ENCODE data around the gene AP2A2. TPM values are rescaled to one million over a fixed set of nuclear protein-coding genes. Genes with fewer than 3 reads are reported as not detected.

The AP2A2 gene
- total and polyA plus RNA-seq, 2 donors: 14.6 to 57.2 TPM

GRCh38 chr11:908273-908672, 17.4 kb upstream of the AP2A2 start:
- H3K4me3 ChIP-seq (ENCODE audit: low read length in 2 of 2): no peak overlapping the region
- no peak for DNase-seq (ENCODE audit: low read depth in 6 of 9, low spot score in 9 of 9)
- H3K36me3 ChIP-seq (ENCODE audit: control insufficient read depth in 2 of 2, insufficient read depth in 2 of 2, low read length in 1 of 2): peaks cover 11 to 18% of the 10 kb centered on the region in 2 donors
- H3K4me1 ChIP-seq (ENCODE audit: control insufficient read depth in 2 of 2, insufficient read depth in 2 of 2, low read length in 2 of 2): peaks cover 15% of the 10 kb centered on the region in 2 donors
- WGBS: 98% methylated on average over 5 of the region's 5 CpGs
- H3K27me3 ChIP-seq (ENCODE audit: control insufficient read depth in 2 of 2, insufficient read depth in 1 of 2, low read length in 1 of 2): peaks cover 0 to 3% of the 10 kb centered on the region in 2 donors
- no peak overlapping the region for H3K27ac ChIP-seq (ENCODE audit: low read depth in 1 of 2, low read length in 1 of 2)
- no peaks in the 10 kb centered on the region for H3K9me3 ChIP-seq (ENCODE audit: control insufficient read depth in 2 of 2, insufficient read depth in 1 of 2, low read length in 1 of 2)

GRCh38 chr11:909406-909805, 16.3 kb upstream of the AP2A2 start:
- no peak overlapping the region for H3K27ac ChIP-seq (ENCODE audit: low read depth in 1 of 2, low read length in 1 of 2)
- DNase-seq (ENCODE audit: low read depth in 6 of 9, low spot score in 9 of 9): no peak
- peaks cover 15% of the 10 kb centered on the region in 2 donors for H3K4me1 ChIP-seq (ENCODE audit: control insufficient read depth in 2 of 2, insufficient read depth in 2 of 2, low read length in 2 of 2)
- peaks cover 0 to 3% of the 10 kb centered on the region in 2 donors for H3K27me3 ChIP-seq (ENCODE audit: control insufficient read depth in 2 of 2, insufficient read depth in 1 of 2, low read length in 1 of 2)
- WGBS: 97% methylated on average over 11 of the region's 11 CpGs
- H3K36me3 ChIP-seq (ENCODE audit: control insufficient read depth in 2 of 2, insufficient read depth in 2 of 2, low read length in 1 of 2): peaks cover 2 to 8% of the 10 kb centered on the region in 2 donors
- H3K4me3 ChIP-seq (ENCODE audit: low read length in 2 of 2): no peak overlapping the region
- no peaks in the 10 kb centered on the region for H3K9me3 ChIP-seq (ENCODE audit: control insufficient read depth in 2 of 2, insufficient read depth in 1 of 2, low read length in 1 of 2)

- no peaks in the 10 kb centered on the region for H3K9me3 ChIP-seq (ENCODE audit: control insufficient read depth in 2 of 2, insufficient read depth in 1 of 2, low read length in 1 of 2)
- H3K27ac ChIP-seq (ENCODE audit: low read depth in 1 of 2, low read length in 1 of 2): peak overlapping the region in 1 of 2 donors; percentile 44
- WGBS: 4% methylated on average over 38 of the region's 38 CpGs
- H3K4me3 ChIP-seq (ENCODE audit: low read length in 2 of 2): peak overlapping the region; percentile 62 to 66
- no peak for DNase-seq (ENCODE audit: low read depth in 6 of 9, low spot score in 9 of 9)
- peaks cover 0 to 4% of the 10 kb centered on the region in 2 donors for H3K36me3 ChIP-seq (ENCODE audit: control insufficient read depth in 2 of 2, insufficient read depth in 2 of 2, low read length in 1 of 2)
- H3K27me3 ChIP-seq (ENCODE audit: control insufficient read depth in 2 of 2, insufficient read depth in 1 of 2, low read length in 1 of 2): peaks cover 0 to 3% of the 10 kb centered on the region in 2 donors
- peaks cover 15% of the 10 kb centered on the region in 2 donors for H3K4me1 ChIP-seq (ENCODE audit: control insufficient read depth in 2 of 2, insufficient read depth in 2 of 2, low read length in 2 of 2)
Measured at GRCh38 chr11:910044-910588, 15.6 kb upstream of the AP2A2 start.

GRCh38 chr11:910589-911030, 15.1 kb upstream of the AP2A2 start, which contains the start of gene CHID1:
CHID1 (minus strand) TSS chr11:910810; CDS start chr11:904816, 5,994 bp downstream.
- Histone ChIP-seq H3K36me3 (ENCODE audit: control insufficient read depth in 2 of 2, insufficient read depth in 2 of 2, low read length in 1 of 2) (peaks cover 0 to 4% of the 10 kb centered on the region in 2 donors), H3K27ac (ENCODE audit: low read depth in 1 of 2, low read length in 1 of 2) (peak within 1 kb of the TSS; percentile 53 to 74), H3K4me1 (ENCODE audit: control insufficient read depth in 2 of 2, insufficient read depth in 2 of 2, low read length in 2 of 2) (peaks cover 15% of the 10 kb centered on the region in 2 donors), H3K9me3 (ENCODE audit: control insufficient read depth in 2 of 2, insufficient read depth in 1 of 2, low read length in 1 of 2) (no peaks in the 10 kb centered on the region), H3K27me3 (ENCODE audit: control insufficient read depth in 2 of 2, insufficient read depth in 1 of 2, low read length in 1 of 2) (peaks cover 0 to 3% of the 10 kb centered on the region in 2 donors), H3K4me3 (ENCODE audit: low read length in 2 of 2) (peak within 1 kb of the TSS; percentile 62 to 66)
- under 1% methylated on average over 59 of the region's 59 CpGs for WGBS
- peak in 8 of 9 donors; percentile 38 to 85 (median 66) for DNase-seq (ENCODE audit: low read depth in 6 of 9, low spot score in 9 of 9)

GRCh38 chr11:911031-911889, 14.4 kb upstream of the AP2A2 start:
- Histone ChIP-seq H3K4me3 (ENCODE audit: low read length in 2 of 2) (peak overlapping the region; percentile 60 to 62), H3K27me3 (ENCODE audit: control insufficient read depth in 2 of 2, insufficient read depth in 1 of 2, low read length in 1 of 2) (peaks cover 0 to 3% of the 10 kb centered on the region in 2 donors), H3K36me3 (ENCODE audit: control insufficient read depth in 2 of 2, insufficient read depth in 2 of 2, low read length in 1 of 2) (peaks cover 0 to 4% of the 10 kb centered on the region in 2 donors), H3K9me3 (ENCODE audit: control insufficient read depth in 2 of 2, insufficient read depth in 1 of 2, low read length in 1 of 2) (no peaks in the 10 kb centered on the region), H3K4me1 (ENCODE audit: control insufficient read depth in 2 of 2, insufficient read depth in 2 of 2, low read length in 2 of 2) (peaks cover 15% of the 10 kb centered on the region in 2 donors), H3K27ac (ENCODE audit: low read depth in 1 of 2, low read length in 1 of 2) (peak overlapping the region; percentile 53 to 74)
- peak in 1 of 9 donors; percentile 23 for DNase-seq (ENCODE audit: low read depth in 6 of 9, low spot score in 9 of 9)
- WGBS: 3% methylated on average over 68 of the region's 68 CpGs

- Histone ChIP-seq H3K4me3 (ENCODE audit: low read length in 2 of 2) (peak overlapping the region in 1 of 2 donors; percentile 60), H3K36me3 (ENCODE audit: control insufficient read depth in 2 of 2, insufficient read depth in 2 of 2, low read length in 1 of 2) (peaks cover 0 to 4% of the 10 kb centered on the region in 2 donors), H3K4me1 (ENCODE audit: control insufficient read depth in 2 of 2, insufficient read depth in 2 of 2, low read length in 2 of 2) (peaks cover 15% of the 10 kb centered on the region in 2 donors), H3K9me3 (ENCODE audit: control insufficient read depth in 2 of 2, insufficient read depth in 1 of 2, low read length in 1 of 2) (no peaks in the 10 kb centered on the region), H3K27ac (ENCODE audit: low read depth in 1 of 2, low read length in 1 of 2) (no peak overlapping the region), H3K27me3 (ENCODE audit: control insufficient read depth in 2 of 2, insufficient read depth in 1 of 2, low read length in 1 of 2) (peaks cover 0 to 3% of the 10 kb centered on the region in 2 donors)
- 97% methylated on average over 11 of the region's 11 CpGs for WGBS
- DNase-seq (ENCODE audit: low read depth in 6 of 9, low spot score in 9 of 9): no peak
Measured at GRCh38 chr11:911890-912219, 13.8 kb upstream of the AP2A2 start.

GRCh38 chr11:912266-912665, 13.4 kb upstream of the AP2A2 start:
- WGBS: 94% methylated on average over 14 of the region's 14 CpGs
- Histone ChIP-seq H3K27me3 (ENCODE audit: control insufficient read depth in 2 of 2, insufficient read depth in 1 of 2, low read length in 1 of 2) (peaks cover 0 to 3% of the 10 kb centered on the region in 2 donors), H3K27ac (ENCODE audit: low read depth in 1 of 2, low read length in 1 of 2) (no peak overlapping the region), H3K4me1 (ENCODE audit: control insufficient read depth in 2 of 2, insufficient read depth in 2 of 2, low read length in 2 of 2) (peaks cover 15% of the 10 kb centered on the region in 2 donors), H3K9me3 (ENCODE audit: control insufficient read depth in 2 of 2, insufficient read depth in 1 of 2, low read length in 1 of 2) (no peaks in the 10 kb centered on the region), H3K36me3 (ENCODE audit: control insufficient read depth in 2 of 2, insufficient read depth in 2 of 2, low read length in 1 of 2) (peaks cover 0 to 4% of the 10 kb centered on the region in 2 donors), H3K4me3 (ENCODE audit: low read length in 2 of 2) (no peak overlapping the region)
- no peak for DNase-seq (ENCODE audit: low read depth in 6 of 9, low spot score in 9 of 9)

GRCh38 chr11:913043-913442, 12.6 kb upstream of the AP2A2 start:
- Histone ChIP-seq H3K4me1 (ENCODE audit: control insufficient read depth in 2 of 2, insufficient read depth in 2 of 2, low read length in 2 of 2) (peaks cover 13 to 15% of the 10 kb centered on the region in 2 donors), H3K9me3 (ENCODE audit: control insufficient read depth in 2 of 2, insufficient read depth in 1 of 2, low read length in 1 of 2) (no peaks in the 10 kb centered on the region), H3K27me3 (ENCODE audit: control insufficient read depth in 2 of 2, insufficient read depth in 1 of 2, low read length in 1 of 2) (peaks cover 0 to 3% of the 10 kb centered on the region in 2 donors), H3K4me3 (ENCODE audit: low read length in 2 of 2) (no peak overlapping the region), H3K27ac (ENCODE audit: low read depth in 1 of 2, low read length in 1 of 2) (no peak overlapping the region), H3K36me3 (ENCODE audit: control insufficient read depth in 2 of 2, insufficient read depth in 2 of 2, low read length in 1 of 2) (no peaks in the 10 kb centered on the region)
- DNase-seq (ENCODE audit: low read depth in 6 of 9, low spot score in 9 of 9): no peak
- WGBS: 97% methylated on average over 4 of the region's 4 CpGs

GRCh38 chr11:914204-914603, 11.5 kb upstream of the AP2A2 start:
- DNase-seq (ENCODE audit: low read depth in 6 of 9, low spot score in 9 of 9): no peak
- H3K4me3 ChIP-seq (ENCODE audit: low read length in 2 of 2): no peak overlapping the region
- H3K27me3 ChIP-seq (ENCODE audit: control insufficient read depth in 2 of 2, insufficient read depth in 1 of 2, low read length in 1 of 2): peaks cover 0 to 3% of the 10 kb centered on the region in 2 donors
- no peaks in the 10 kb centered on the region for H3K9me3 ChIP-seq (ENCODE audit: control insufficient read depth in 2 of 2, insufficient read depth in 1 of 2, low read length in 1 of 2)
- 84% methylated on average over 5 of the region's 5 CpGs for WGBS
- peak overlapping the region in 1 of 2 donors; percentile 5 for H3K27ac ChIP-seq (ENCODE audit: low read depth in 1 of 2, low read length in 1 of 2)
- H3K36me3 ChIP-seq (ENCODE audit: control insufficient read depth in 2 of 2, insufficient read depth in 2 of 2, low read length in 1 of 2): no peaks in the 10 kb centered on the region
- peaks cover 12 to 15% of the 10 kb centered on the region in 2 donors for H3K4me1 ChIP-seq (ENCODE audit: control insufficient read depth in 2 of 2, insufficient read depth in 2 of 2, low read length in 2 of 2)

Data from thymus (tissue), 11 donors.